Measurements from ENCODE around the gene SPECC1. TPM values are rescaled to one million over a fixed set of nuclear protein-coding genes. Genes with fewer than 3 reads are reported as not detected.
"Not testable (repeated sequence)": the region's sequence is repeated elsewhere in the genome, so short reads cannot be mapped to it uniquely, and the experiment has no call there.

The SPECC1 gene
- 100 to 1,000 TPM; 148 to 160 TPM for total RNA-seq
- polyA plus RNA-seq (ENCODE audit: insufficient read depth, low read depth, low replicate concordance) = 78.6 TPM
- long read RNA-seq, donor 1, full-length matches to known transcripts = 5 of 10 reads
- long read RNA-seq, donor 1, partial matches to known transcripts = 5 of 10 reads
- long read RNA-seq, donor 1, other reads (novel, unspliced or antisense) = 0 of 10 reads
- long read RNA-seq, donor 2, full-length matches to known transcripts = 2 of 12 reads
- long read RNA-seq, donor 2, partial matches to known transcripts = 10 of 12 reads
- long read RNA-seq, donor 2, other reads (novel, unspliced or antisense) = 0 of 12 reads

GRCh38 chr17:20009302-20010098 is at the start of gene SPECC1:
SPECC1 (plus strand) TSS chr17:20009359; CDS start chr17:20096652, 87,293 bp downstream.
- peak within 1 kb of the TSS; percentile 88 to 91 for H3K27ac ChIP-seq
- 0% methylated on average over 27 to 35 of the region's 96 CpGs for WGBS, 2 donors
- intact Hi-C loops (cut with DNase I; ENCODE audit: low total_unique reads) = loop anchor here (10.0 kb wide), 1 partner anchor 95 kb away; no protein-coding TSS in a partner anchor
- DNase-seq = peak; percentile 85
- peak within 1 kb of the TSS; percentile 60 to 81 for H3K4me3 ChIP-seq
- peak; percentile 98 to 100 (median 99) for TF ChIP-seq CTCF (IDR thresholded peaks at IDR 0.05)
- TF ChIP-seq POLR2A (IDR thresholded peaks at IDR 0.05) = no peak
- H3K9me3 ChIP-seq = no peaks in the 10 kb centered on the region
- no peaks in the 10 kb centered on the region for H3K4me1 ChIP-seq
- no peaks in the 10 kb centered on the region for H3K27me3 ChIP-seq
- H3K36me3 ChIP-seq (ENCODE audit: low read depth, missing control alignments) = no peaks in the 10 kb centered on the region

GRCh38 chr17:19962954-19963353 is 46.2 kb upstream of the SPECC1 start:
- intact Hi-C loops (cut with DNase I; ENCODE audit: low total_unique reads); H3K36me3 ChIP-seq (ENCODE audit: low read depth, missing control alignments); H3K4me1 ChIP-seq: not testable (repeated sequence)

GRCh38 chr17:19973156-19973555 is 36.0 kb upstream of the SPECC1 start:
- no peaks in the 10 kb centered on the region for H3K27me3 ChIP-seq
- intact Hi-C loops (cut with DNase I; ENCODE audit: low total_unique reads) = no loop called here
- WGBS, 2 donors = 83 to 85% methylated on average over 2 of the region's 2 CpGs
- no peaks in the 10 kb centered on the region for H3K9me3 ChIP-seq
- H3K36me3 ChIP-seq (ENCODE audit: low read depth, missing control alignments) = no peaks in the 10 kb centered on the region
- peaks cover 14% of the 10 kb centered on the region for H3K4me1 ChIP-seq
- TF ChIP-seq CTCF (IDR thresholded peaks at IDR 0.05) (no peak), POLR2A (IDR thresholded peaks at IDR 0.05) (no peak)
- no peak overlapping the region for H3K27ac ChIP-seq
- no peak overlapping the region for H3K4me3 ChIP-seq
- no peak for DNase-seq

More at GRCh38 chr17:19962954-19963353, 46.2 kb upstream of the SPECC1 start:
- WGBS, 2 donors = 87 to 92% methylated on average over 2 of the region's 2 CpGs
- H3K9me3 ChIP-seq, H3K4me3 ChIP-seq, DNase-seq, H3K27ac ChIP-seq, H3K27me3 ChIP-seq: not testable (repeated sequence)

GRCh38 chr17:19975601-19976000 is 33.6 kb upstream of the SPECC1 start:
- Histone ChIP-seq H3K4me1 (peaks cover 18% of the 10 kb centered on the region), H3K9me3 (no peaks in the 10 kb centered on the region), H3K27ac (no peak overlapping the region), H3K36me3 (ENCODE audit: low read depth, missing control alignments) (no peaks in the 10 kb centered on the region), H3K4me3 (no peak overlapping the region), H3K27me3 (no peaks in the 10 kb centered on the region)
- intact Hi-C loops (cut with DNase I; ENCODE audit: low total_unique reads) = no loop called here
- 65 to 75% methylated on average over 3 of the region's 3 CpGs for WGBS, 2 donors
- TF ChIP-seq POLR2A (IDR thresholded peaks at IDR 0.05) = no peak
- no peak for TF ChIP-seq CTCF (IDR thresholded peaks at IDR 0.05)
- DNase-seq = no peak
